ENCODE measurements around the gene FBH1. TPM values are rescaled to one million over a fixed set of nuclear protein-coding genes. Genes with fewer than 3 reads are reported as not detected.

FBH1 gene
- total and polyA plus RNA-seq, 8 donors = 74.7 to 96.1 (median 85.0) TPM

DNA sequence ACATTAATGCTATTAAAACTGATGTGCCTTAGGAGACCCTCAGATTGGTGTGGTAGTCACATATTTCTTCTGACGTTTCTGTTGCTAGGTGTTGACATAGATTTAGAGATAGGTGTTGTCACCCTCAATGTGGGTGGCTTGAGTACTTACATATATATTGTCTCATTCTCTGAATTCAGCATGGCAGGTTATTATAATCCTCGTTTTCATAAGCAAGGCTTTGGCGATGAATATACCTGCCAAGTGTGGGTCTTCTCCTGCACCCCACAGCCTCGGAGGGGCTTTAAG is 7.0 kb downstream of the FBH1 start:
- H3K9me3 ChIP-seq = peaks cover 0 to 9% of the 10 kb centered on the region in 2 donors
- TF ChIP-seq, protein P1, sequence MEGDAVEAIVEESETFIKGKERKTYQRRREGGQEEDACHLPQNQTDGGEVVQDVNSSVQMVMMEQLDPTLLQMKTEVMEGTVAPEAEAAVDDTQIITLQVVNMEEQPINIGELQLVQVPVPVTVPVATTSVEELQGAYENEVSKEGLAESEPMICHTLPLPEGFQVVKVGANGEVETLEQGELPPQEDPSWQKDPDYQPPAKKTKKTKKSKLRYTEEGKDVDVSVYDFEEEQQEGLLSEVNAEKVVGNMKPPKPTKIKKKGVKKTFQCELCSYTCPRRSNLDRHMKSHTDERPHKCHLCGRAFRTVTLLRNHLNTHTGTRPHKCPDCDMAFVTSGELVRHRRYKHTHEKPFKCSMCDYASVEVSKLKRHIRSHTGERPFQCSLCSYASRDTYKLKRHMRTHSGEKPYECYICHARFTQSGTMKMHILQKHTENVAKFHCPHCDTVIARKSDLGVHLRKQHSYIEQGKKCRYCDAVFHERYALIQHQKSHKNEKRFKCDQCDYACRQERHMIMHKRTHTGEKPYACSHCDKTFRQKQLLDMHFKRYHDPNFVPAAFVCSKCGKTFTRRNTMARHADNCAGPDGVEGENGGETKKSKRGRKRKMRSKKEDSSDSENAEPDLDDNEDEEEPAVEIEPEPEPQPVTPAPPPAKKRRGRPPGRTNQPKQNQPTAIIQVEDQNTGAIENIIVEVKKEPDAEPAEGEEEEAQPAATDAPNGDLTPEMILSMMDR (IDR thresholded peaks at IDR 0.05) = no peak
- no peak overlapping the region for H3K27ac ChIP-seq
- ATAC-seq (no peak), DNase-seq (no peak)
- peaks cover 0 to 40% of the 10 kb centered on the region in 2 donors for H3K36me3 ChIP-seq
- intact Hi-C loops (cut with DNase I) = no loop called here
- H3K27me3 ChIP-seq = no peaks in the 10 kb centered on the region
- no peak overlapping the region for H3K4me3 ChIP-seq
- peaks cover under 1 to 22% of the 10 kb centered on the region in 2 donors for H3K4me1 ChIP-seq

DNA sequence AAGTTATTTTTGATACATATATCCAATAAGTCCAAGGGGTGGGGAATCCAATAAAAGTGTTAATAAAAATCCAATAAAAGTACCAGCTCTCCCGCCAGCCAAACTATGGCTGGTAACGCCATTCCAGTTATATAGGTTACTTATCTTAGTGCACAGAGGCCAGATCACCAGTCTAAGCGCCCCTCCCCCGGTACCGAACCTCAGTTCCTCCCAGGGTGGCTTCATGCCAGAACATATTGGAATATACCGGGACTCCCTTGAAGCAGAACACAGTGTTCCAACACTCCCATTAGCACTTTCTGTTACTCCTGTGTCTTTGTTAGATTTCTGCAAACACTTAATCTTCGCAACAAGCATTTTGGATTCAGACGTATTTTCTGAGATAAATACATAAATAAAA is 7.5 kb downstream of the FBH1 start:
- Histone ChIP-seq H3K27me3 (no peaks in the 10 kb centered on the region), H3K9me3 (peaks cover 0 to 9% of the 10 kb centered on the region in 2 donors), H3K27ac (no peak overlapping the region), H3K4me3 (no peak overlapping the region), H3K4me1 (peaks cover 0 to 17% of the 10 kb centered on the region in 2 donors), H3K36me3 (peaks cover 0 to 40% of the 10 kb centered on the region in 2 donors)
- ATAC-seq (no peak), DNase-seq (no peak)
- TF ChIP-seq, protein P1 (IDR thresholded peaks at IDR 0.05) = no peak
- intact Hi-C loops (cut with DNase I) = no loop called here

DNA sequence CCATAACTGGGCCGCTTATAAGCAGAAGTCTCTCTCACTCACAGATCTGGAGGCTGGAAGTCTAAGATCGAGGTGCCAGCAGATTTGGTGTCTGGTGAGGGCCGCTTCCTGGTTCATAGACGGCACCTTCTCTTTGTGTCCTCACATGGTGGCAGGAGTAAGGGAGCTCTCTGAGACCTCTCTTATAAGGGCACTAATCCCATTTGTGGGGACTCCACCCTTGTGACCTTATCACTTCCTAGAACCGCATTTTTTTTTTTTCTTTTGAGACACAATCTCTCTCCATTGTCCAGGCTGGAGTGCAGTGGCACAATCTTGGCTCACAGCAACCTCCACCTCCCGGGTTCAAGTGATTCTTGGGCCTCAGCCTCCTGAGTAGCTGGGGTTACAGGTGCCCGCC is 8.1 kb downstream of the FBH1 start:
- DNase-seq (no peak), ATAC-seq (no peak)
- intact Hi-C loops (cut with DNase I) = no loop called here
- Histone ChIP-seq H3K27ac (no peak overlapping the region), H3K4me1 (peaks cover 0 to 12% of the 10 kb centered on the region in 2 donors), H3K4me3 (no peak overlapping the region), H3K27me3 (no peaks in the 10 kb centered on the region), H3K36me3 (peaks cover 0 to 40% of the 10 kb centered on the region in 2 donors), H3K9me3 (peaks cover 0 to 9% of the 10 kb centered on the region in 2 donors)
- TF ChIP-seq, protein P1 (IDR thresholded peaks at IDR 0.05) = no peak

DNA sequence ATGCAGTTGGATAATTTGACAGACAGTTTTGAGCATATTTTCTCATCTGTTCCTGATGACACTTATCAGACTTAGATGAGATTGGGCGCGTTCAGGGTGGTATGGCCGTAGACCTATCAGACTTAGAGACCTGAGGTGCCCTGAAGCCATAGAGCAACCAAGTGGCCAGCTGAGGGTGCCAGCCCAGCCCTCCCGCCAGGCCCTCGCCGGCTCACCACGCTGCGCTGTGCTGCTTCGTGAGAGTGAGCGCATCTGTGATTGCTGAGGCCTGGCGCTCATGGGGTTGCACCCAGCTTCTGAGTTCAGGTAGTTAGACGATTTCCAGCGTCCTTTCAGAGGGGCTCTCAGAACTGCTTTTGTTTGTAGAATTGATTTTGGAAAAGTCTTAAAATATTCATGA is 10.2 kb downstream of the FBH1 start:
- intact Hi-C loops (cut with DNase I) = no loop called here
- Histone ChIP-seq H3K4me3 (no peak overlapping the region), H3K27ac (no peak overlapping the region), H3K36me3 (peaks cover 0 to 32% of the 10 kb centered on the region in 2 donors), H3K4me1 (no peaks in the 10 kb centered on the region), H3K9me3 (peaks cover 0 to 9% of the 10 kb centered on the region in 2 donors), H3K27me3 (no peaks in the 10 kb centered on the region)
- DNase-seq (no peak), ATAC-seq (no peak)
- TF ChIP-seq, protein P1 (IDR thresholded peaks at IDR 0.05) = no peak

DNA sequence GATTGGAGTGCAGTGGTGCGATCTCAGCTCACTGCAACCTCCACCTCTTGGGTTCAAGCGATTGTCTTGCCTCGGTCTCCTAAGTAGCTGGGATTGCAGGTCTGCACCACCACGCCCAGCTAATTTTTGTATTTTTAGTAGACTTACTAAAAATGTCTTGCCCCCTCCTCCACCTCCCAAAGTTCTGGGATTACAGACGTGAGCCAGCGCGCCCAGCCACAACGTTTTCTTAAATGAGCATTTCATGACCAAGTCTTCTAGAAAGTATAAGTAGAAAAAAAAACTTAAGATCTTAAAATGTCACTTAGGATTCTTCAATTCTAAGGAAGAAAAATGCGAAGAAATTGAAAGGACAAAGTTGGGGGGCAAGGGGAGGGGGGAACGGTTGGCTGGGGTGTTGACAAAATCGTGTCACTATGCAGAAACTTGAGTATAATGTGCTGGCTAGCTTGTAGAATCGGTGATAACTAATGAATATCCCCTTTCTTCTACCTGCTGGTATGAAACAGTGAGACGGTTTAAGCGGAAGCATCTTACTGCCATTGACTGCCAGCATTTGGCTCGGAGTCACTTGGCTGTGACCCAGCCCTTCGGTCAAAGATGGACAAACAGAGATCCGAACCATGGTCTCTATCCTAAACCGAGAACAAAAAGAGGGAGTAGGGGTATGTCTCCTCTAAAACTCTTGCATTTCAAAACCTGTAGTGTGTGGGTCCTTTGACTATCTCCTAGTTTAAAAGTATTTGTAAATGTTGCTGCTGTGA is 12.7 kb downstream of the FBH1 start:
- intact Hi-C loops (cut with DNase I) = no loop called here
- Histone ChIP-seq H3K4me3 (no peak overlapping the region), H3K9me3 (peaks cover 0 to 7% of the 10 kb centered on the region in 2 donors), H3K27ac (no peak overlapping the region), H3K36me3 (peaks cover 0 to 30% of the 10 kb centered on the region in 2 donors), H3K27me3 (no peaks in the 10 kb centered on the region), H3K4me1 (peaks cover 0 to 5% of the 10 kb centered on the region in 2 donors)
- no peak for ATAC-seq
- TF ChIP-seq, protein P1 (IDR thresholded peaks at IDR 0.05) = no peak
- no peak for DNase-seq

Measured in left lung (tissue), 10 donors.